Astrocyte (in vitro differentiated cells and primary cell): ENCODE results near the gene SPPL3. TPM values are rescaled to one million over a fixed set of nuclear protein-coding genes. Genes with fewer than 3 reads are reported as not detected.

ENCODE experiments used
- DNase-seq: peaks from one replicate; pipeline ENCODE4 v3.0.0-alpha.2; 2010; ENCODE audit warnings: low read depth
- FAIRE-seq: peaks from 2 replicates; lab custom pipeline; 2011; peaks lifted over from hg19 to GRCh38; lab: Jason Lieb, UNC
- H2AFZ ChIP-seq: 2 replicates; pipeline ENCODE4 v1.6.0; 2012; ENCODE audit warnings: low read depth, low read length, inconsistent platforms
- H3K27ac ChIP-seq: 2 replicates; pipeline ENCODE4 v1.5.1; 2011; ENCODE audit warnings: low read depth, low read length, inconsistent platforms
- H3K27me3 ChIP-seq: 2 replicates; pipeline ENCODE4 v1.6.0; 2011; ENCODE audit warnings: low read length, inconsistent platforms; ENCODE audit not compliant: insufficient read depth
- H3K36me3 ChIP-seq: 2 replicates; pipeline ENCODE4 v1.5.1; 2011; ENCODE audit warnings: low read length, inconsistent platforms; ENCODE audit not compliant: insufficient read depth
- H3K4me1 ChIP-seq: 2 replicates; pipeline ENCODE4 v1.5.1; 2011; ENCODE audit warnings: low read length, inconsistent platforms; ENCODE audit not compliant: insufficient read depth
- H3K4me2 ChIP-seq: 2 replicates; pipeline ENCODE4 v1.6.0; 2012; ENCODE audit warnings: low read length, inconsistent platforms
- H3K4me3 ChIP-seq: 2 replicates; pipeline ENCODE4 v1.5.1; 2011; ENCODE audit warnings: low read depth, mild to moderate bottlenecking, low read length, inconsistent platforms; ENCODE audit not compliant: insufficient read depth
- H3K79me2 ChIP-seq: 2 replicates; pipeline ENCODE4 v1.6.0; 2012; ENCODE audit warnings: mild to moderate bottlenecking, low read length, inconsistent platforms; ENCODE audit not compliant: insufficient read depth
- H3K9ac ChIP-seq: 2 replicates; pipeline ENCODE4 v1.6.0; 2012; ENCODE audit warnings: mild to moderate bottlenecking, low read length, inconsistent platforms
- H3K9me3 ChIP-seq: 2 replicates; pipeline ENCODE4 v1.5.1; 2012; ENCODE audit warnings: low read depth, mild to moderate bottlenecking, low read length, inconsistent platforms; ENCODE audit not compliant: insufficient read depth
- H4K20me1 ChIP-seq: 2 replicates; pipeline ENCODE4 v1.6.0; 2012; ENCODE audit warnings: low read length, inconsistent platforms; ENCODE audit not compliant: insufficient read depth
- H3K27ac Mint-ChIP-seq: one replicate; pipeline ENCODE4 v1.8.0; 2021; ENCODE audit warnings: mild to moderate bottlenecking, mixed read lengths; ENCODE audit not compliant: unreplicated experiment
- H3K27me3 Mint-ChIP-seq: one replicate; pipeline ENCODE4 v1.8.0; 2021; ENCODE audit warnings: low read depth, mixed read lengths; ENCODE audit not compliant: unreplicated experiment
- H3K36me3 Mint-ChIP-seq: one replicate; pipeline ENCODE4 v1.8.0; 2021; ENCODE audit warnings: low read depth, mixed read lengths; ENCODE audit not compliant: unreplicated experiment
- H3K4me1 Mint-ChIP-seq: one replicate; pipeline ENCODE4 v1.8.0; 2021; ENCODE audit warnings: low read depth, mixed read lengths; ENCODE audit not compliant: unreplicated experiment
- H3K4me3 Mint-ChIP-seq: one replicate; pipeline ENCODE4 v1.8.0; 2021; ENCODE audit warnings: mild to moderate bottlenecking, moderate library complexity, mixed read lengths; ENCODE audit not compliant: unreplicated experiment
- H3K9me3 Mint-ChIP-seq: one replicate; pipeline ENCODE4 v1.8.0; 2021; ENCODE audit warnings: mild to moderate bottlenecking, mixed read lengths; ENCODE audit not compliant: unreplicated experiment
- CTCF ChIP-seq: IDR thresholded peaks from 2 replicates; pipeline ENCODE4 v1.5.1; 2011; ENCODE audit warnings: low read depth, mild to moderate bottlenecking, inconsistent platforms, low read length, moderate library complexity; ENCODE audit not compliant: insufficient read depth
- EZH2 ChIP-seq: IDR thresholded peaks from 2 replicates; pipeline ENCODE4 v1.6.1; 2012; ENCODE audit warnings: mild to moderate bottlenecking, low read length, inconsistent platforms; ENCODE audit not compliant: insufficient read depth
- total RNA-seq: library from RNA; stranded (reverse); gene quantifications from 2 replicates; pipeline ENCODE4 v1.2.1, GENCODE V29; 2021

SPPL3 gene
- total RNA-seq, 1 donor from 2014 or later: 48.3 TPM

GRCh38 chr12:120862664-120863063 lies 41.5 kb downstream of the SPPL3 start:
- H3K4me3 ChIP-seq: no peak overlapping the region
- peaks cover 44% of the 10 kb centered on the region for H4K20me1 ChIP-seq
- H3K27ac ChIP-seq: no peak overlapping the region
- no peak overlapping the region for H2AFZ ChIP-seq
- H3K36me3 ChIP-seq: no peaks in the 10 kb centered on the region
- H3K4me1 Mint-ChIP-seq: peaks cover 7% of the 10 kb centered on the region
- FAIRE-seq (no peak), DNase-seq (no peak)
- no peak overlapping the region for H3K27ac Mint-ChIP-seq
- TF ChIP-seq EZH2 (no peak), CTCF (no peak)
- no peak overlapping the region for H3K4me2 ChIP-seq
- H3K9me3 Mint-ChIP-seq: peaks cover 4% of the 10 kb centered on the region
- H3K9ac ChIP-seq: no peak overlapping the region
- H3K4me1 ChIP-seq: no peaks in the 10 kb centered on the region
- H3K27me3 Mint-ChIP-seq: no peaks in the 10 kb centered on the region
- no peaks in the 10 kb centered on the region for H3K27me3 ChIP-seq
- no peaks in the 10 kb centered on the region for H3K9me3 ChIP-seq
- H3K36me3 Mint-ChIP-seq: peaks cover 3% of the 10 kb centered on the region
- peaks cover 41% of the 10 kb centered on the region for H3K79me2 ChIP-seq
- H3K4me3 Mint-ChIP-seq: no peak overlapping the region

- Histone ChIP-seq H3K9me3 (no peaks in the 10 kb centered on the region), H3K27ac (no peak overlapping the region), H3K4me3 (no peak overlapping the region), H4K20me1 (peaks cover 51% of the 10 kb centered on the region), H3K79me2 (peaks cover 40% of the 10 kb centered on the region), H3K4me2 (no peak overlapping the region), H3K4me1 (no peaks in the 10 kb centered on the region), H3K36me3 (no peaks in the 10 kb centered on the region), H3K9ac (no peak overlapping the region), H3K27me3 (no peaks in the 10 kb centered on the region), H2AFZ (no peak overlapping the region)
- H3K4me1 Mint-ChIP-seq: peaks cover 14% of the 10 kb centered on the region
- no peak for TF ChIP-seq CTCF
- TF ChIP-seq EZH2: no peak
- H3K27ac Mint-ChIP-seq: no peak overlapping the region
- H3K27me3 Mint-ChIP-seq: no peaks in the 10 kb centered on the region
- FAIRE-seq (no peak), DNase-seq (no peak)
- no peak overlapping the region for H3K4me3 Mint-ChIP-seq
- peaks cover 5% of the 10 kb centered on the region for H3K36me3 Mint-ChIP-seq
- peaks cover 6% of the 10 kb centered on the region for H3K9me3 Mint-ChIP-seq
Measured at GRCh38 chr12:120861074-120861795, 42.9 kb downstream of the SPPL3 start.
